Measurements from ENCODE around the gene VWC2. TPM values are rescaled to one million over a fixed set of nuclear protein-coding genes. Genes with fewer than 3 reads are reported as not detected.

The VWC2 gene
- total RNA-seq, 1 donor from 2014 or later, result 0.18 TPM

DNA sequence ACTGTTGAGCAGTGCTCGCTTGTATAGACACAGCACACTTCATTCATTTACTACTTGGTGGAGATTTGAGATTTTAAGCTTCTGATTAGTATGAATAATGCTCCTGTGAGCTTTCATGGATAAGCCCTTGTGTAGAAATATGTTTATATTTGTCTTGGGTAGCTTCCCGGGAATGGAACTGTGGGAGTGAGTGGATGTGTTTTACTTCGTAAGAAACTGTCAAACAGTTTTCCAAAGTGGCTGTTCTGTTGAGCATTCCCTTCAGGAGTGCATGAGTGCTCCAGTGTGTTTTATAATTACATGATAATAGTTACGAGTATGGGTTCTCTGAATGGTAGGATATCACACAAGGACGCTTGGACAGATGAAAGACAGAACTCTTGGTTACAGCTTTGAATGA lies 49.4 kb downstream of the VWC2 start:
- H3K27me3 ChIP-seq (ENCODE audit: low read depth), result no peaks in the 10 kb centered on the region
- no peaks in the 10 kb centered on the region for H3K9me3 ChIP-seq
- no peaks in the 10 kb centered on the region for H3K4me1 ChIP-seq
- H3K4me3 ChIP-seq, result no peak overlapping the region
- H3K27ac ChIP-seq, result no peak overlapping the region
- TF ChIP-seq, protein P1, sequence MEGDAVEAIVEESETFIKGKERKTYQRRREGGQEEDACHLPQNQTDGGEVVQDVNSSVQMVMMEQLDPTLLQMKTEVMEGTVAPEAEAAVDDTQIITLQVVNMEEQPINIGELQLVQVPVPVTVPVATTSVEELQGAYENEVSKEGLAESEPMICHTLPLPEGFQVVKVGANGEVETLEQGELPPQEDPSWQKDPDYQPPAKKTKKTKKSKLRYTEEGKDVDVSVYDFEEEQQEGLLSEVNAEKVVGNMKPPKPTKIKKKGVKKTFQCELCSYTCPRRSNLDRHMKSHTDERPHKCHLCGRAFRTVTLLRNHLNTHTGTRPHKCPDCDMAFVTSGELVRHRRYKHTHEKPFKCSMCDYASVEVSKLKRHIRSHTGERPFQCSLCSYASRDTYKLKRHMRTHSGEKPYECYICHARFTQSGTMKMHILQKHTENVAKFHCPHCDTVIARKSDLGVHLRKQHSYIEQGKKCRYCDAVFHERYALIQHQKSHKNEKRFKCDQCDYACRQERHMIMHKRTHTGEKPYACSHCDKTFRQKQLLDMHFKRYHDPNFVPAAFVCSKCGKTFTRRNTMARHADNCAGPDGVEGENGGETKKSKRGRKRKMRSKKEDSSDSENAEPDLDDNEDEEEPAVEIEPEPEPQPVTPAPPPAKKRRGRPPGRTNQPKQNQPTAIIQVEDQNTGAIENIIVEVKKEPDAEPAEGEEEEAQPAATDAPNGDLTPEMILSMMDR (IDR thresholded peaks at IDR 0.05), result no peak
- no peak for ATAC-seq
- H3K36me3 ChIP-seq, result no peaks in the 10 kb centered on the region
- no peak for DNase-seq
- intact Hi-C loops (cut with DNase I), result no loop called here

DNA sequence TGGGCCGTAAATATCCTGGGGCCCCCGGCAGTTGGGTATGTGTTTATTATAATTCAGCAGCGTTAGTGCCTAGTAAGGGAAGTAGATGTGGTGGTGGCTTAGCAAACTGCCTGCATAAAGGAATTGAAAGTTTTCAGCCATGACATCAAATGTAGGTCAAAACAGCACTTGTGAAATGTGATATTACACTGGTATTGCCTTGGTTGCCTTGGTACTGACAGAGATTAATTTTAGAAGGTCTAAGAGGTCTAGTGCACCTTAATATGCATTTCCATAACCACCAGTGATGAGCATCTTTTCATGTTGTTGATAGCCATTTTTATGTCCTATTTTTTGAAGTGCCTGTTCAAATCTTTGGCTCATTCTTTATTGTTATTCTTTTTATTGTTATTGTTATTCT lies 50.1 kb downstream of the VWC2 start:
- no peaks in the 10 kb centered on the region for H3K9me3 ChIP-seq
- no peak overlapping the region for H3K4me3 ChIP-seq
- H3K36me3 ChIP-seq, result no peaks in the 10 kb centered on the region
- H3K4me1 ChIP-seq, result no peaks in the 10 kb centered on the region
- DNase-seq (no peak), ATAC-seq (no peak)
- TF ChIP-seq, protein P1 (IDR thresholded peaks at IDR 0.05), result no peak
- intact Hi-C loops (cut with DNase I), result no loop called here
- no peaks in the 10 kb centered on the region for H3K27me3 ChIP-seq (ENCODE audit: low read depth)
- H3K27ac ChIP-seq, result no peak overlapping the region

DNA sequence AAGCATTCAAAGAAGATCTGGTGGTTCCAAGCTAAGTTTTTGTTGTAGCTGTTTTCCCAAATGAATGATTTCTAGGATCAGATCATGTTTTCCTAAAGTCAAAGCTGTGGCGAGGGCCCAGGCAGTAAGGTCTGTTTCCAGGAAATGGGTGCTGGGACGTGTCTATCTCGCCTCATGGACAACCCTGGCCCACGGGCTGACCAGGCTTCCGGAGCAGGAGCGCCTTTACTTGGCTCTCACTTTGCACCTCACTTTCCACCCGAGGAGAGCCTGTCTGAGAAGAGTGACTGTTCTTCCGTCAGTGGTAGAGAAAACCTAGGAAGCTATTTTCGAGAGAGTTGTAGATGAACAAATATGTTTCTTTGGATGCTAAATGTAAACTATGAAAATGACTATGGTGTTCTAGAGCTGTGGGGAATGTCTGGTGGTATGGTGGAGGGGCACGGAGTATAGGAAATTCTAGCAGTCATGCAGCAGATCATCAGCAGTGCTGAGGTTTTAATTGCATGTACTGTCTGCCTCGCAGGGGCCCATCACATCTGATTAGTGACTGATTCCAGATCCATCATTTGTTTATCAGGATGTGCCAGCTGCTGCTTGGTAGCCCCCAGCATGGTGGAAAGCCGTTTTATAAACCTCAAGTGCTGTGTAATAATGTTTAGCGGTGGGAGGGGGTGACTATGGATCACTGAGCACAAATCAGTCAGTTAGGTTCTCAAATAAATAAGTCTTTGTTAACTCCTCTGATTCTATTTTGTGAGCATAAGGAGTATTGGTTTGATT lies 66.6 kb downstream of the VWC2 start:
- ATAC-seq, result no peak
- intact Hi-C loops (cut with DNase I), result no loop called here
- Histone ChIP-seq H3K27ac (no peak overlapping the region), H3K27me3 (ENCODE audit: low read depth) (no peaks in the 10 kb centered on the region), H3K4me3 (no peak overlapping the region), H3K9me3 (no peaks in the 10 kb centered on the region), H3K36me3 (no peaks in the 10 kb centered on the region), H3K4me1 (no peaks in the 10 kb centered on the region)
- TF ChIP-seq, protein P1 (IDR thresholded peaks at IDR 0.05), result no peak
- DNase-seq, result no peak

DNA sequence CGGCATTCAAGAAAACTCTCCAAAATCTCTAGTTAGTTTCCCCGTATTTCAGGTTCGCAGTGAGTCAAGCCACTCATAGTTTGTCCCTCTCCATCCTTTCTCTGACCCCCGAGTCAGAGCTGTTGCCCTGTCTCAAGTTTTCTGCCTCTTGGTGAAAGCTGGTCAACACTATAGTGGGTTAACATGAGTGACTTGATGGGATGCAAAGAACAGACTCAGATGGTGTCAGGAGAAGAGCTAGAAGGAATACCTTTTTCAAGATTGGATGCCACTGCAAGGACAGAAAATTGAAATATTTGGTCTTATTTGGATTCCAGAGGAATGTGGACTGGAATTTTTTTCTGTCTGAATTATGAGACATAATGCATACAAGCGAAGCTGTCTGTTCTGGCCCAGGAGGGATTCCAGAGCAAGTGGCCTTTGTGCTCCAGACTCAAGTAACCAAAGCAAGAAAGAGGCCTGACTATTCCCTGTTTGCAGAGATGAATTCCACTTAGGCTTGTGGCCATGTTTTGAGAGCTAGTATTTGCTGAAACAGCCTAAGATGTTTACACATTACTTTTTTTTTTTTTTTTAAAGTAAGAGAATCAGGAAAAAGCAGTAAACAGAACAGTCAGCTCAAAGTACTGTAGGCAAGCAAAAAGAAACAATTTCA lies 67.4 kb downstream of the VWC2 start:
- no peak overlapping the region for H3K4me3 ChIP-seq
- no peak for ATAC-seq
- H3K27me3 ChIP-seq (ENCODE audit: low read depth), result no peaks in the 10 kb centered on the region
- DNase-seq, result no peak
- TF ChIP-seq, protein P1 (IDR thresholded peaks at IDR 0.05), result no peak
- no peak overlapping the region for H3K27ac ChIP-seq
- H3K36me3 ChIP-seq, result no peaks in the 10 kb centered on the region
- H3K9me3 ChIP-seq, result no peaks in the 10 kb centered on the region
- H3K4me1 ChIP-seq, result no peaks in the 10 kb centered on the region
- intact Hi-C loops (cut with DNase I), result no loop called here

- H3K9me3 ChIP-seq, result no peaks in the 10 kb centered on the region
- H3K4me1 ChIP-seq, result no peaks in the 10 kb centered on the region
- no peak for DNase-seq
- intact Hi-C loops (cut with DNase I), result no loop called here
- TF ChIP-seq, protein P1 (IDR thresholded peaks at IDR 0.05), result no peak
- no peak for ATAC-seq
- no peak overlapping the region for H3K27ac ChIP-seq
- H3K27me3 ChIP-seq (ENCODE audit: low read depth), result no peaks in the 10 kb centered on the region
- no peaks in the 10 kb centered on the region for H3K36me3 ChIP-seq
- no peak overlapping the region for H3K4me3 ChIP-seq
Measured at GRCh38 chr7:49845626-49846025, 72.2 kb downstream of the VWC2 start.
